HEK293T (cell line): ENCODE measurements around the gene DYNC2LI1.

Experiments used
- BHLHE40 ChIP-seq: fragments of 450-650 bp; IDR thresholded peaks from 2 replicates; pipeline ENCODE4 v1.6.1; 2016; ENCODE audit warnings: mild to moderate bottlenecking, moderate library complexity, borderline replicate concordance
- ELF4 ChIP-seq: fragments of 450-650 bp; IDR thresholded peaks from 2 replicates; pipeline ENCODE4 v1.6.1; 2017; ENCODE audit warnings: antibody characterized with exemption
- FOXA1 ChIP-seq: fragments of 450-650 bp; IDR thresholded peaks from 2 replicates; pipeline ENCODE4 v1.6.1; 2016; ENCODE audit warnings: mild to moderate bottlenecking
- HDGF ChIP-seq: fragments of 450-650 bp; IDR thresholded peaks from 2 replicates; pipeline ENCODE4 v1.6.1; 2017; ENCODE audit warnings: antibody characterized with exemption, borderline replicate concordance
- NFRKB ChIP-seq: fragments of 450-650 bp; IDR thresholded peaks from 2 replicates; pipeline ENCODE4 v1.6.1; 2016; ENCODE audit warnings: mild to moderate bottlenecking, moderate library complexity
- SP1 ChIP-seq: fragments of 450-650 bp; IDR thresholded peaks from 2 replicates; pipeline ENCODE4 v1.6.1; 2017
- SUZ12 ChIP-seq: fragments of 450-650 bp; IDR thresholded peaks from 2 replicates; pipeline ENCODE4 v1.6.1; 2016; ENCODE audit warnings: mild to moderate bottlenecking

DNA sequence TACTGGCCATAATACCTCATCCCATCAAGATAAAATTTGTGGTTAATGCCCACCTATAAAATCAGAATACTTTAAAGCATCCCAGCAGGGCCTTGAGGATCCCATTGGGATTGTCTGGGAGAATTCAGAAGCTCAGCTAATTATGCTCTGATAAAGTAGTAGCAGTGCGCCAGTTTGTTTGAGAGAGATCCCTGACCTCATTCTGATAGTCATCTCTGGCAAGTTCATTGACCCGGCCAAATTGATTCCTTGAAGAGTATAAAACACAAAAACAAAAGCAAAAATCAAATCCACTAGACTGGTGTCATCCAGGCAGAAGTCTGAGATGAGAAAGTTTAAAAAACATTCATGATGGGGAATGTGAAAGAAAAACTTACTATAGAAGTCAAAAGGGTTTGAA, 50.7 kb downstream of the DYNC2LI1 start:
- TF ChIP-seq ELF4 (no peak), BHLHE40 (no peak), SUZ12 (no peak), SP1 (no peak), FOXA1 (no peak), HDGF (no peak), NFRKB (no peak)
